ENCODE measurements around the gene MYO1G. TPM values are rescaled to one million over a fixed set of nuclear protein-coding genes. Genes with fewer than 3 reads are reported as not detected.
A peak's percentile ranks its signal among the peaks of the same experiment; 100 is the strongest.

The MYO1G gene
- total RNA-seq, 1 experiment from 2014 or later, result 0.46 TPM

DNA sequence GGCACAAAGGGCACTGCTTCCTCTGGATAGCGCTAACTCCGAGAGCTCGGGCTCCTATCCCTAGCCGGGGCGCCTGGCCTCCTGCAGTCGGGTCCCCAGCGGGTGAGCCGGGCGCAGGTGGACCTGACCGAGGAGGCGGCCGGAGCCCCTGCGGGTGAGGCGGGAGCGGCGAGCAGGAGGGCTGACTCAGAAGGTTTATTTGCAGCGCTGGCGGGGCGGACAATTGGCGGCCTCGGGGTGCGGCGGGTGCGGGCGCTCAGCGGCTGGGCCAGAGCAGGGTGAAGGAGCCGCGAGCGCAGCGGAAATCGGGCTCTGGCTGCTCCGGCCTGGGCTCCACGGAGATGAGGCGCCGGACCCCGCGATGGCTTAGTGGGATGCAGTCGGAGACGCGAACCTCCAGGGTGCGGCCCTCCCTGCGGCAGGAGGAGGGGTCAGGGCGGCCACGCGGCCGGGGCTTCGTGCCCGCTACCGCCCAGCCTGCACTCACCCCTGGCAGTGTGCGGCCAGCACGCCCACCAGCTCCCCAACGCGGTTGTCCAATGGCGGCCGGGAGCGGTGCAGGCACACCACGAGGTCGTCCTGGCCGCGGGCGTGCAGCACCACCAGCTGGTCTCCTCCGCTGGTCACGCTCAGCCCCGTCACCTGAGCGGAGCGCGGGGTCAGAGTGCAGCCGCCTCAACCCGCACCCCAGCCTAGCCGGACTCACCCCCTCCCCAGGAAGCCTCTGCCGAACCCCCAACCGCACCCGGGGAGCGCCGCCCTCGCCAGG lies 16.1 kb downstream of the MYO1G start (continued):
- TF ChIP-seq TCF7 (CRISPR knock-in tag; IDR thresholded peaks at IDR 0.05; ENCODE audit: low read depth) (peak; percentile 91; the same call in 1 of the 2 replicates), GTF2I (CRISPR knock-in tag; conservative IDR thresholded peaks at IDR 0.05) (no peak), ELF4 (CRISPR knock-in tag; IDR thresholded peaks at IDR 0.05; ENCODE audit: low read depth) (no peak), GRHL2 (CRISPR knock-in tag; IDR thresholded peaks at IDR 0.05; ENCODE audit: insufficient replicate concordance, severe bottlenecking) (no peak), RELA (CRISPR knock-in tag; IDR thresholded peaks at IDR 0.05; ENCODE audit: borderline replicate concordance) (no peak), NR2C2 (CRISPR knock-in tag; IDR thresholded peaks at IDR 0.05) (no peak; the same call in 1 of the 2 replicates), SOX15 (CRISPR knock-in tag; IDR thresholded peaks at IDR 0.05) (no peak), MYBL2 (CRISPR knock-in tag; IDR thresholded peaks at IDR 0.05) (0 out of 2 replicates have a peak, but pooled peaks have one; percentile 50), ZNF121 (CRISPR knock-in tag; IDR thresholded peaks at IDR 0.05) (no peak), RORB (CRISPR knock-in tag; IDR thresholded peaks at IDR 0.05) (no peak), ZNF317 (CRISPR knock-in tag; IDR thresholded peaks at IDR 0.05; ENCODE audit: borderline replicate concordance, low read depth) (no peak), CBFB (CRISPR knock-in tag; IDR thresholded peaks at IDR 0.05; ENCODE audit: low read depth) (peak; percentile 67; the same call in 1 of the 2 replicates), CREM (CRISPR knock-in tag; IDR thresholded peaks at IDR 0.05) (no peak), ZNF423 (CRISPR knock-in tag; IDR thresholded peaks at IDR 0.05) (no peak), FOXP1 (CRISPR knock-in tag; IDR thresholded peaks at IDR 0.05; ENCODE audit: borderline replicate concordance) (no peak), ATF1 (CRISPR knock-in tag; IDR thresholded peaks at IDR 0.05) (no peak), HMGA2 (CRISPR knock-in tag; IDR thresholded peaks at IDR 0.05) (no peak), SP1 (CRISPR knock-in tag; conservative IDR thresholded peaks at IDR 0.05) (no peak; the same call in 1 of the 2 replicates), ZNF263 (CRISPR knock-in tag; IDR thresholded peaks at IDR 0.05; ENCODE audit: low read depth) (no peak), TEAD4 (CRISPR knock-in tag; IDR thresholded peaks at IDR 0.05) (no peak; the same call in 1 of the 2 replicates)
- TF ChIP-seq, protein P1, sequence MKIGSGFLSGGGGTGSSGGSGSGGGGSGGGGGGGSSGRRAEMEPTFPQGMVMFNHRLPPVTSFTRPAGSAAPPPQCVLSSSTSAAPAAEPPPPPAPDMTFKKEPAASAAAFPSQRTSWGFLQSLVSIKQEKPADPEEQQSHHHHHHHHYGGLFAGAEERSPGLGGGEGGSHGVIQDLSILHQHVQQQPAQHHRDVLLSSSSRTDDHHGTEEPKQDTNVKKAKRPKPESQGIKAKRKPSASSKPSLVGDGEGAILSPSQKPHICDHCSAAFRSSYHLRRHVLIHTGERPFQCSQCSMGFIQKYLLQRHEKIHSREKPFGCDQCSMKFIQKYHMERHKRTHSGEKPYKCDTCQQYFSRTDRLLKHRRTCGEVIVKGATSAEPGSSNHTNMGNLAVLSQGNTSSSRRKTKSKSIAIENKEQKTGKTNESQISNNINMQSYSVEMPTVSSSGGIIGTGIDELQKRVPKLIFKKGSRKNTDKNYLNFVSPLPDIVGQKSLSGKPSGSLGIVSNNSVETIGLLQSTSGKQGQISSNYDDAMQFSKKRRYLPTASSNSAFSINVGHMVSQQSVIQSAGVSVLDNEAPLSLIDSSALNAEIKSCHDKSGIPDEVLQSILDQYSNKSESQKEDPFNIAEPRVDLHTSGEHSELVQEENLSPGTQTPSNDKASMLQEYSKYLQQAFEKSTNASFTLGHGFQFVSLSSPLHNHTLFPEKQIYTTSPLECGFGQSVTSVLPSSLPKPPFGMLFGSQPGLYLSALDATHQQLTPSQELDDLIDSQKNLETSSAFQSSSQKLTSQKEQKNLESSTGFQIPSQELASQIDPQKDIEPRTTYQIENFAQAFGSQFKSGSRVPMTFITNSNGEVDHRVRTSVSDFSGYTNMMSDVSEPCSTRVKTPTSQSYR (CRISPR knock-in tag; IDR thresholded peaks at IDR 0.05), result 0 out of 2 replicates have a peak, but pooled peaks have one; percentile 55
- TF ChIP-seq, protein P2, sequence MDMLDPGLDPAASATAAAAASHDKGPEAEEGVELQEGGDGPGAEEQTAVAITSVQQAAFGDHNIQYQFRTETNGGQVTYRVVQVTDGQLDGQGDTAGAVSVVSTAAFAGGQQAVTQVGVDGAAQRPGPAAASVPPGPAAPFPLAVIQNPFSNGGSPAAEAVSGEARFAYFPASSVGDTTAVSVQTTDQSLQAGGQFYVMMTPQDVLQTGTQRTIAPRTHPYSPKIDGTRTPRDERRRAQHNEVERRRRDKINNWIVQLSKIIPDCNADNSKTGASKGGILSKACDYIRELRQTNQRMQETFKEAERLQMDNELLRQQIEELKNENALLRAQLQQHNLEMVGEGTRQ (CRISPR knock-in tag; IDR thresholded peaks at IDR 0.05), result 0 out of 2 replicates have a peak, but pooled peaks have one; percentile 42
- TF ChIP-seq, protein P3, sequence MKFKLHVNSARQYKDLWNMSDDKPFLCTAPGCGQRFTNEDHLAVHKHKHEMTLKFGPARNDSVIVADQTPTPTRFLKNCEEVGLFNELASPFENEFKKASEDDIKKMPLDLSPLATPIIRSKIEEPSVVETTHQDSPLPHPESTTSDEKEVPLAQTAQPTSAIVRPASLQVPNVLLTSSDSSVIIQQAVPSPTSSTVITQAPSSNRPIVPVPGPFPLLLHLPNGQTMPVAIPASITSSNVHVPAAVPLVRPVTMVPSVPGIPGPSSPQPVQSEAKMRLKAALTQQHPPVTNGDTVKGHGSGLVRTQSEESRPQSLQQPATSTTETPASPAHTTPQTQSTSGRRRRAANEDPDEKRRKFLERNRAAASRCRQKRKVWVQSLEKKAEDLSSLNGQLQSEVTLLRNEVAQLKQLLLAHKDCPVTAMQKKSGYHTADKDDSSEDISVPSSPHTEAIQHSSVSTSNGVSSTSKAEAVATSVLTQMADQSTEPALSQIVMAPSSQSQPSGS (CRISPR knock-in tag; IDR thresholded peaks at IDR 0.05; ENCODE audit: borderline replicate concordance, low read depth), result 0 out of 2 replicates have a peak, but pooled peaks have one; percentile 55
- TF ChIP-seq, protein P4, sequence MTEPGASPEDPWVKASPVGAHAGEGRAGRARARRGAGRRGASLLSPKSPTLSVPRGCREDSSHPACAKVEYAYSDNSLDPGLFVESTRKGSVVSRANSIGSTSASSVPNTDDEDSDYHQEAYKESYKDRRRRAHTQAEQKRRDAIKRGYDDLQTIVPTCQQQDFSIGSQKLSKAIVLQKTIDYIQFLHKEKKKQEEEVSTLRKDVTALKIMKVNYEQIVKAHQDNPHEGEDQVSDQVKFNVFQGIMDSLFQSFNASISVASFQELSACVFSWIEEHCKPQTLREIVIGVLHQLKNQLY (CRISPR knock-in tag; IDR thresholded peaks at IDR 0.05), result no peak
- TF ChIP-seq, protein P5, sequence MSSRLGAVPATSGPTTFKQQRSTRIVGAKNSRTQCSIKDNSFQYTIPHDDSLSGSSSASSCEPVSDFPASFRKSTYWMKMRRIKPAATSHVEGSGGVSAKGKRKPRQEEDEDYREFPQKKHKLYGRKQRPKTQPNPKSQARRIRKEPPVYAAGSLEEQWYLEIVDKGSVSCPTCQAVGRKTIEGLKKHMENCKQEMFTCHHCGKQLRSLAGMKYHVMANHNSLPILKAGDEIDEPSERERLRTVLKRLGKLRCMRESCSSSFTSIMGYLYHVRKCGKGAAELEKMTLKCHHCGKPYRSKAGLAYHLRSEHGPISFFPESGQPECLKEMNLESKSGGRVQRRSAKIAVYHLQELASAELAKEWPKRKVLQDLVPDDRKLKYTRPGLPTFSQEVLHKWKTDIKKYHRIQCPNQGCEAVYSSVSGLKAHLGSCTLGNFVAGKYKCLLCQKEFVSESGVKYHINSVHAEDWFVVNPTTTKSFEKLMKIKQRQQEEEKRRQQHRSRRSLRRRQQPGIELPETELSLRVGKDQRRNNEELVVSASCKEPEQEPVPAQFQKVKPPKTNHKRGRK (CRISPR knock-in tag; IDR thresholded peaks at IDR 0.05; ENCODE audit: borderline replicate concordance), result no peak
- TF ChIP-seq, protein P6, sequence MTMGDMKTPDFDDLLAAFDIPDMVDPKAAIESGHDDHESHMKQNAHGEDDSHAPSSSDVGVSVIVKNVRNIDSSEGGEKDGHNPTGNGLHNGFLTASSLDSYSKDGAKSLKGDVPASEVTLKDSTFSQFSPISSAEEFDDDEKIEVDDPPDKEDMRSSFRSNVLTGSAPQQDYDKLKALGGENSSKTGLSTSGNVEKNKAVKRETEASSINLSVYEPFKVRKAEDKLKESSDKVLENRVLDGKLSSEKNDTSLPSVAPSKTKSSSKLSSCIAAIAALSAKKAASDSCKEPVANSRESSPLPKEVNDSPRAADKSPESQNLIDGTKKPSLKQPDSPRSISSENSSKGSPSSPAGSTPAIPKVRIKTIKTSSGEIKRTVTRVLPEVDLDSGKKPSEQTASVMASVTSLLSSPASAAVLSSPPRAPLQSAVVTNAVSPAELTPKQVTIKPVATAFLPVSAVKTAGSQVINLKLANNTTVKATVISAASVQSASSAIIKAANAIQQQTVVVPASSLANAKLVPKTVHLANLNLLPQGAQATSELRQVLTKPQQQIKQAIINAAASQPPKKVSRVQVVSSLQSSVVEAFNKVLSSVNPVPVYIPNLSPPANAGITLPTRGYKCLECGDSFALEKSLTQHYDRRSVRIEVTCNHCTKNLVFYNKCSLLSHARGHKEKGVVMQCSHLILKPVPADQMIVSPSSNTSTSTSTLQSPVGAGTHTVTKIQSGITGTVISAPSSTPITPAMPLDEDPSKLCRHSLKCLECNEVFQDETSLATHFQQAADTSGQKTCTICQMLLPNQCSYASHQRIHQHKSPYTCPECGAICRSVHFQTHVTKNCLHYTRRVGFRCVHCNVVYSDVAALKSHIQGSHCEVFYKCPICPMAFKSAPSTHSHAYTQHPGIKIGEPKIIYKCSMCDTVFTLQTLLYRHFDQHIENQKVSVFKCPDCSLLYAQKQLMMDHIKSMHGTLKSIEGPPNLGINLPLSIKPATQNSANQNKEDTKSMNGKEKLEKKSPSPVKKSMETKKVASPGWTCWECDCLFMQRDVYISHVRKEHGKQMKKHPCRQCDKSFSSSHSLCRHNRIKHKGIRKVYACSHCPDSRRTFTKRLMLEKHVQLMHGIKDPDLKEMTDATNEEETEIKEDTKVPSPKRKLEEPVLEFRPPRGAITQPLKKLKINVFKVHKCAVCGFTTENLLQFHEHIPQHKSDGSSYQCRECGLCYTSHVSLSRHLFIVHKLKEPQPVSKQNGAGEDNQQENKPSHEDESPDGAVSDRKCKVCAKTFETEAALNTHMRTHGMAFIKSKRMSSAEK (CRISPR knock-in tag; IDR thresholded peaks at IDR 0.05; ENCODE audit: borderline replicate concordance), result no peak
